ENCODE data around the gene TRIM24.

The TRIM24 gene

GRCh38 chr7:138627361-138627760 is 167.3 kb downstream of the TRIM24 start:
- DNase-seq = no peak

- no peak for DNase-seq
Observed at GRCh38 chr7:138630059-138630610, 170.1 kb downstream of the TRIM24 start.

GRCh38 chr7:138632384-138632783 is 172.3 kb downstream of the TRIM24 start:
- no peak for DNase-seq

GRCh38 chr7:138632826-138633602 is 173.0 kb downstream of the TRIM24 start:
- DNase-seq = no peak

All from inflammatory macrophage treated with lipopolysaccharide for 4 hours (primary cell).